Measurements from ENCODE around the gene SEC24A.
"Not testable (repeated sequence)": the region's sequence is repeated elsewhere in the genome, so short reads cannot be mapped to it uniquely, and the experiment has no call there.

- not testable (repeated sequence) for TF ChIP-seq CTCF (IDR thresholded peaks at IDR 0.05; ENCODE audit: poor library complexity, severe bottlenecking); EP300 (conservative IDR thresholded peaks at IDR 0.05; ENCODE audit: poor library complexity, severe bottlenecking); EZH2 (IDR thresholded peaks at IDR 0.05; ENCODE audit: borderline replicate concordance, insufficient read depth, low read length, poor library complexity, severe bottlenecking); TAF1 (IDR thresholded peaks at IDR 0.05; ENCODE audit: low read depth); RAD21 (conservative IDR thresholded peaks at IDR 0.05); POLR2AphosphoS5 (IDR thresholded peaks at IDR 0.05); MXI1 (conservative IDR thresholded peaks at IDR 0.05; ENCODE audit: poor library complexity, severe bottlenecking); REST (IDR thresholded peaks at IDR 0.05; ENCODE audit: borderline replicate concordance)
Measured at GRCh38 chr5:134690144-134690543, 41.6 kb downstream of the SEC24A start.
